HEK293T (cell line): Measurements from ENCODE around the gene HRG.

Source experiments
- BHLHE40 ChIP-seq: fragments of 450-650 bp; IDR thresholded peaks from 2 replicates; pipeline ENCODE4 v1.6.1; 2016; ENCODE audit warnings: mild to moderate bottlenecking, moderate library complexity, borderline replicate concordance
- ELF4 ChIP-seq: fragments of 450-650 bp; IDR thresholded peaks from 2 replicates; pipeline ENCODE4 v1.6.1; 2017; ENCODE audit warnings: antibody characterized with exemption
- FOXK2 ChIP-seq: fragments of 450-650 bp; IDR thresholded peaks from 2 replicates; pipeline ENCODE4 v1.6.1; 2016; ENCODE audit warnings: mild to moderate bottlenecking
- FOXM1 ChIP-seq: fragments of 450-650 bp; IDR thresholded peaks from 2 replicates; pipeline ENCODE4 v1.6.1; 2017; ENCODE audit warnings: mild to moderate bottlenecking, borderline replicate concordance
- L3MBTL2 ChIP-seq: fragments of 450-650 bp; conservative IDR thresholded peaks from 2 replicates; pipeline ENCODE4 v1.6.1; 2016; ENCODE audit warnings: mild to moderate bottlenecking
- SP1 ChIP-seq: fragments of 450-650 bp; IDR thresholded peaks from 2 replicates; pipeline ENCODE4 v1.6.1; 2017
- ZNF384 ChIP-seq: fragments of 450-650 bp; IDR thresholded peaks from 2 replicates; pipeline ENCODE4 v1.6.1; 2016

DNA sequence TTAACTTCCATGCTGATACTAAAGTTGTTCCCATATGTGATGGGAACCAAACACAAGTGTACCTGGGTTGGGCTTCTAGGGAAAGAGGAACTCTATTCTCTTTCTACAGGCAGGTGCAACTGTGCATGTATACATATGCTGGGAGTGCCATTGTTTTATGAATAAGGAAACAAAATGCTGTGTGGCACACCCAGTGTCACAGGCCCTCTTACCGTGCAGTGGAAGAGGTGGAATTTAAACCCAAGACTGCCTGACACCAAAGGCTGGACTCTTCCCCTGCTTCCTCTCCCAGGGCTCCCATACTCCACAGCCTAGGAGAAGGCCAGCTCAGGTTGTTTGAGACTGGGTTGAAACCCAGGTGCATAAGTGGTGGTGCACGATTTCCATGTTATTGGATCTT is 27.6 kb upstream of the HRG start:
- TF ChIP-seq FOXM1 (no peak), SP1 (no peak), ZNF384 (no peak), ELF4 (no peak), BHLHE40 (no peak), FOXK2 (no peak), L3MBTL2 (no peak)
